NCI-H1105 treated with DMSO at 0.1 percent for 48 hours (cell line): ENCODE measurements around the gene DAPP1.
"Not testable (repeated sequence)": the region's sequence is repeated elsewhere in the genome, so short reads cannot be mapped to it uniquely, and the experiment has no call there.

Experiments
- DNase-seq: peaks from one replicate; lab custom pipeline; 2025; lab: John Stamatoyannopoulos, UW

DAPP1 gene

DNA sequence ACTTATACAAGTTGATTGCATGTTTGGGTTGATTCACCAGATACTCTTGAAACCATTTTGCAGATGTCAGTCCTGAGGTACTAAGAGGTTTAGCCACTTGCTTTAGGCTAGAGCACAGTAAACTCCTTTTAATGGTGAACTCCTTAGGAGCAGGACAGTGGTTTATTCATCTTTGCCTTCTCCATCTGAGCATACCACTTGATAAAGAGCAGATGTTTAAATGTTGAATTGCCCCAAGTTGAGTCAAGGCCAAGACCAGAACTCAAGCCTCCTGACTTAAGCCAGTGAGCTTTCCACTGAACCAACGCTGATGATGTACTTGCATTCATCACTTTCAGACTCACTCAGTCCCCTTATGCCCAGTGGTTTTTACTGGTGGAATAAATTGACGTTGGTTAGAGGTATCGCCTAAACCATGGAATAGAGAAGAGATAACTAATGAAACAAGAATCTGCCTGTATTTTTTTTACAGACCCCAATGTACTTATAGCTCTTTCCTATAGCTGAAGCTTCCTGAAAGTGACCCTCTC lies 7.5 kb downstream of the DAPP1 start:
- DNase-seq = no peak

DNA sequence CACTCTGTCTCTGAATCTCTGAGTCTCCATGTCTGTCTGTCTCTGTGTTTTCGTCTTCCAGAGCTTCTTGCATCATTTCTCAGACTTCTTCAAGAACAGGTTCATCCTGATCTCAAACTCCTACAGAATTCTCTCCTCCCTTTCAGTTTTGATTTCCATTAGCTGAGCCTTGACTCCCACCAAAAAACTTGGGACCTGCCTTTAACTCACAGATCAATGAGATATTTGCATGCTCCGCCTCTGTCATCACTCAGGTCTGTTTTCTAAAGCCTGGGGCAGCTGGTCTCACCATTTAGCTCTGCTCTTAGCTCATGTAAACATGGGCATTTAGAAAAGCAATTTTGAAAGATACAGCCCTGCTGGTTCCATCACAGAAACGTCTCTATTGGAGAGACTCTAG lies 8.6 kb downstream of the DAPP1 start:
- DNase-seq = no peak

DNA sequence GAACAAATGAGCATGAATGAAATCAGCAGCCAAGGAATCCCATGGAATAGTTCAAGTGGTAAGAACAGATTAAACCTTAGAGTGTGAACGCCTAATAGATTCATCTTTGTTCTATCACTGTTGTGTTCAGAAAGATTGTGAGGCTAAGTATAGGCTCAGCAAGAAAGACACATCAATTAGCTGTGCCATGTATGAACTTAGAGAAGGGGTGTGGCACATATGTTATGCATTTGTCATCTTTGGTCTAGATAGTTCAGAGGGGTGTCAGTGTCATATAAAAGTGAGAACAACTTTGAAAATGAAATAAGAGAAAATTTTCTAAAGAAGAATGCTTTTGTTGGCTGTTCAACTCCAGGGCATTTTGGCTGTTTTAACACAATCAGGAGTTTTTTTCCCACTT lies 9.4 kb downstream of the DAPP1 start:
- no peak for DNase-seq

DNA sequence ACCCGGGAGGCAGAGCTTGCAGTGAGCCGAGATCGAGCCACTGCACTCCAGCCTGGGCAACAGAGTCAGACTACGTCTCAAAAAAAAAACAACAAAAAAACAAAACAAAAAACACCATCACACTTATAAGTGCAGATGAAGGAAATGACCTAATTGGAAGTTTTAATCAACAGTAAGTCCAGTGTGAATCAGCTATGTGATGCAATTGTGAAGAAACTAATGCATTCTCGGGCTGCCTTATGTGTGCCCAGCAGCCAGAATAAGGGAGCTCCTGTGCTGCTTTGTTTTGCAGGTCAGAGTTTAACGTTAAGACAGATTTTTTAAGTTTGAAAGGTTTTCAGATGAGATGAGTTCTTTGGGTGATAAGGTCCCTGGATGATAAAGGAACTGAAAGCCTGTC lies 10.8 kb downstream of the DAPP1 start:
- no peak for DNase-seq

DNA sequence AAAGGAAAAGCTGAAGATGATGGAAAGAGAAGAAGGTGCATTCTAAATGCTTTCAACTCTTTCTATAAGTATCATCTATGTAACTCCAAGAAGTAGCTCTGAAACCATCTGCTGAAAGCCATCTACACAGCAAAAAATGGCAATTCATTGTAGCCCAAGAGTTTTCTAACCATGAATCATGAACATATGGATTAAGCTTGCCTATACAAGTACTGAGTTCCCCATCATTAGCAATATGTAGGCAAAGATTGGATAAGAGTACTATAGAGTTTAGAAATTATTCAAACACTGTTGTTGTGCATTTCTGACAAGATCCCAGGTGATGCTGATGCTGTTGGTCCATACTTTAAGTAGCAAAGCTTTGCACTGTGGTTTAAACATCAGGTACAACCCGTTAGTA lies 11.2 kb downstream of the DAPP1 start:
- no peak for DNase-seq

DNA sequence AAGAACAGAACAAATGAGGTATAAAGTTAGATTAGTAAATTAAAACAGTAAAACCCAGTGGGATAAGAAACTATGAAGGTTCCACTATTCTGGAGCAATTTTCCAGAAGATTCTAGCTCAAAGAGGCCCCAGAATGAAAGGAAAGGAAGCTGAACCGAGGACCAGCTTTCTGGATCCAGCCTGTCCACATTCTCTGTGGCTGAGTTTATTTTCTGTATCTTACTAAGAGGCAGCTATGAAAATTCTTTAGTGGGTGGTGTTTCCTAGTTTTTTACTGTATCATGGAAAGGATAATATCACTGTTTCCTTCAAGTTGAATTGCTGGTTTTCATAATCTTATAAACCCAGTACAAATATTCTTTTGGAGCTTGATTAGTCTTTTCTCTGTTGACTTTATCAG lies 11.8 kb downstream of the DAPP1 start:
- DNase-seq = no peak

DNA sequence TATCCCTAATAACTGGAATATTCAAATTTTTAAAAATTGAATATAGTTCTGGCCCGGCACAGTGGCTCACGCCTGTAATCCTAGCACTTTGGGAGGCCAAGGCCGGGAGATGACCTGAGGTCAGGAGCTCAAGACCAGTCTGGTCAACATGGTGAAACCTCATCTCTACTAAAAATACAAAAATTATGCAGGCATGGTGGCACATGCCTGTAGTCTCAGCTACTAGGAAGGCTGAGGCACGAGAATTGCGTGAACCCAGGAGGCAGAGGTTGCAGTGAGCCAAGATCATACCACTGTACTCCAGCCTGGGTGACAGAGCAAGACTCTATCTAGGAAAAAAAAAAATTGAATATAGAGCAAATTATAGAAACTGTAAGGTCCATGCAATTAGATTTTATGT lies 13.4 kb downstream of the DAPP1 start:
- DNase-seq = not testable (repeated sequence)

DNA sequence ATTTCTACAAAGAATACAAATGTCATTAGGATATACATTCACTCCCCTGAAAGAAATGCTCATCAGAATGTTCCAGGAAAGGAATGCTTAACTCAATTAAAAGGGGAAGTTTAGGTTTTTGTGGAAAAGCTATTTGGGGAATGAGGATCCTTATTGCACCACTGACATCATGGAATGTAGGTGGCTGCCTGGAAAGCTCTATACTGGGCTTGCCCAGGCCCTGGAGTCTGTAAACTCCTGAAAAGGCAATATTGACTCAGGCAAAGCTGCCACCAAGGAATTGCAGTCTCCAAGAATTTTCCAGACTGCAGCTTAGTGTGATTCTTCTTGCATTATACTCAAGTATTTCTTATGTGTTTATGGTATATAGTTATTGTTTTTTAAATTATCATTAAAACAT lies 15.7 kb downstream of the DAPP1 start:
- DNase-seq = no peak

DNA sequence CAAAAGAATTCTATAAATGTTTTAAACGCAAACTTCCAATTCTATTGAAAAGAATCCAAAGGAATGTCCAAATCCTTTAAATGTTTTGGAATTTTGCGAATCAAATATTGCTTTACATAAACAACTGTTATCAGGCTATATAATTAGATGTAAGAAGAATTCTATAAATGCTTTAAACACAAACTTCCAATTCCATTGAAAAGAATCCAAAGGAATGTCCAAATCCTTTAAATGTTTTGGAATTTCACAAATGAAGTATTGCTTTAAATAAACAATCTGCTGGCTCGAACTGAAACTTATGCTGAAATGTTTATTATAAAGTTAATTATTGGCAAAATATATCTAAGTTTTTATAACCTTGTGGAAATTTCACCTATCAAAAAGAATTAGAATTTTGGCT lies 16.1 kb downstream of the DAPP1 start:
- DNase-seq = no peak

DNA sequence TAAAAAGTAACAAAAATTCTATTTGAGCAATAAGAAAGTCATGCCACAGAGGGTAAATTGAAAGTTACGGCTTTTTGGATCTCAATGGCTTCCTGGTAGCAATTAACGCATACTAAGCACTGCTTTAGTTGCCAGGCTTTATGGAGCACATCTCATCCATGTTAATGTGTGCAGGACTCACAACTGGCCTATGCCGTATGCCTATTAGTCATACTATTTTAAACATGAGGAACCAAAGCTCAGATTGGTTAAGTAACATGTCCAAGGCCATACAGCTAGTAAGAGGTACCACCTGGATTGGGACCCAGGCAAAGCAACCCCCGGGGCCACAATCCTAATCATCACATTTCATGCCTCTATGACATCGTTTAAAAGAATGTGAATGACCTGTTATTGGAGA lies 17.1 kb downstream of the DAPP1 start:
- no peak for DNase-seq

DNA sequence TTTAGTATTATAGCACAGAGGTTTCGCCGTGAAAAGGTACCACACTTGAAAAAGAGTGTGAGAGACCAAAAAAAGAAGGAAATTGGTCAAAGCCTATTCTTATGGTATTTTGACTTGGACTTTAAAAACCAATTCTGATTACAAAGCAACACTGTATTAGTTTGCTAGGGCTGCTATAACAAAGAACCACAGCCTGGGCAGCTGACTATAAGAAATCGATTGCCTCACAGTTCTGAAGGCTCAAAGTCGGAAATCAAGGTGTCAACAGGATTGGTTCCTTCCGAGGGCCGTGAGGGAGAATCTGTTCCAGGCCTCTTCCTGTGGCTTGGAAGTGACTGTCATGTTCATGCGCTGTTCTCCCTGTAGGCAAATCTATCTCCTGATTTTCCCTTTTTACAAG lies 17.9 kb downstream of the DAPP1 start:
- DNase-seq = no peak

DNA sequence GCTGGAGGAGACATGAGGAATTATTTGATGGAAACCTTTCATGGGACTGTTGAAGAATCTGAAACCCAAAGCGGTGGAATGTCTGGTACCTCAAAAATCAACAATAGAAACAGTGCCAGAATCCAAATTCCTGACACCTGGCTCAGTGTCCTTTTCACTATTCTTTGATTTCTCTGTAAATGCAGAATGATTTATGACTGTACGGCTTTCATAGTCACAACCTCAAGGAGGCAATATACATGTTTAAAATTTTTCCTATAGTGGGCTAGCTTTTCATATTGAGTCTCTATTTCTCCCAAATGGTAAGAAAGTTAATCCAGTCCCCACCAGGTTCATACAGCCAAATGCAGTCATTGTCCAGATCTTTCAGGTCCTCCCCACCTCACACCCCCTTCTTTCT lies 19.3 kb downstream of the DAPP1 start:
- no peak for DNase-seq

DNA sequence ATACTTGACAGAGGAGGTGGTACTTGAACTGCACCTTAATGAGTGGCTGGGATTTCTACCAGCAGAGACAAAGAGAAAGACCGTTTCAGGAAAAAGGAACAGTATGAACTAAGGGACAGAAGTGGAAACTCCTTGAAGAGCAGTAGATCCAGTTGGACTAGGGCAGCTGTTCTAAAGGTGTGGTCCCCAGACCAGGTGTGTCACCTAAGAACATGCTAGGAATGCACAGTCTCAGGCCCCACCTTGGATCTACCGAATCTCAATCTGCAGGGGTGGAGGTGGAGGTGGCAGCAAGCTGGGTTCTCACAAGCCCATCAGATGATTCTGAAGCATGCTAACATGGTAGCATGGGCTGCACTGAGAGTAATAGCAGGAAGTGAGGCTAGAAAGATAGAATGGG lies 22.3 kb downstream of the DAPP1 start:
- DNase-seq = no peak

DNA sequence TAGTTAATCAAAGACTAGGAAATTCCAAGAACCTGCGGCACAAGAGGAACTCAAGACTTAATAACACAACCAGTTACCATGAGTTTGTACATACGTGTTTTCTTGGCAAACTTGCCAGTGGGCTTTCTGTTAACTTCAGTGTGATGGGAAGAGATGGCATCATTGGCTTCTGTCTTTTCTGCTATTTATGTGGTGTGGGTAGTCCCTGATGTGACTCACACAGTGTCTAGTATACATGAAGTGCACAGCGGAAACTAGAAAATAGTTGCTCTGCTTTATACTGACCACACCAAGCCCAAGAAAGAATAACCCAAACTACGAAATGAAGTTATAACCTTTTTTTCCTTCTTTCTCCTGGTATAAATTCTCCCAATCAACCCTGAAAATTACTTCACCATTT lies 24.5 kb downstream of the DAPP1 start:
- no peak for DNase-seq

DNA sequence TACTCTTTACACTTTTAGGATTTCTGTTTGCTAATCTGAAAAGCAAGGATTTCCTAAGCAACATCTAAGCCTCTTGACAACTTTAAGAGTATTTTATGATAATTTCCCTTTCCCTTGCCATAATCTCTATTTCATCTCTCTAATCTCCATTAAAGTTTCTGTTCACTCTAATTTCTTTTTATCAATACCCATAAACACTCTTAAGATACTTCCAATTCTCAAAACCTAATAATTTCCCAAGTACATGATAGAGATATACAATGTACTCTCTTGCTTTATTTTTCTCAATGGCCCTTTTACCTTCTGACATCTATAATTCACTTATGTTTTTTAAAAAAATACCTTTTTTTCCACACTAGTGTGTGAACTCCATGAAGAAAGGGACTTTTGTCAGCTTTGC lies 26.8 kb downstream of the DAPP1 start:
- no peak for DNase-seq

DNA sequence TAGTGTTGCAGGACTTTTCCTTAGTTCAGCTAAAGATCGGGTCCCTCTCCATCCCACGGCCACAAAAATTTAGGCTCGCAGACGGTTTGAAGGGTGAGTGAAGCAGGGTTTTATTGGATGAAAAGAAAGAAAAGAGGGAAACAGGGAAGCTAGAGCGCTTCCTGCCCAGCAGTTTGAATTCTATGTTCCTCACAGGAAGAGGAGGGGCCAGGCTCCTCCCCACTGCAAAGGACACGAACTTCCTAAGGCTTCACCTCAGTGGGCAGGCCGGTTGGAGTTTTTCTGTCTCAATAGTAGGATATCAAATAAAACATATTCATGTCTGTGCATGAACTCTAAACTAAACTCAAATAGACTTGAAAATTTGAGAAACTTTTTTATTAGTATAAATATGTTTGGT lies 27.4 kb downstream of the DAPP1 start:
- DNase-seq = no peak

DNA sequence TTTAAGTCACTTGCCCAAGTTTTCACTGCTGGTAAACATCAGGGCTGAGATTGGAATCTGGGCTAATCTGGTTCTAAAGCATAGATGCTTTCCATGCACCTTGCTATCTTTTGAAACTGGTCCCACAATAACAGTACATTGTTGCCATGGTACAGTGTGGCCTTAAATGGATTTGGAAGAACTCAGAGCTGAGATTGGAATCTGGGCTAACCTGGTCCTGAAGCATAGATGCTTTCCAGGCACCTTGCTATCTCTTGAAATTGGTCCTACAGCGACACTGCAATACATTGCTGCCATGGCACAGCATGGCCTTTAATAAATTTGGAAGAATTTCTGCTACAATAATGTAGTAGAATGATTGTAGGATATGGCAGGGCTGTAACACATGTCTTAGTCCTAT lies 28.6 kb downstream of the DAPP1 start:
- no peak for DNase-seq

DNA sequence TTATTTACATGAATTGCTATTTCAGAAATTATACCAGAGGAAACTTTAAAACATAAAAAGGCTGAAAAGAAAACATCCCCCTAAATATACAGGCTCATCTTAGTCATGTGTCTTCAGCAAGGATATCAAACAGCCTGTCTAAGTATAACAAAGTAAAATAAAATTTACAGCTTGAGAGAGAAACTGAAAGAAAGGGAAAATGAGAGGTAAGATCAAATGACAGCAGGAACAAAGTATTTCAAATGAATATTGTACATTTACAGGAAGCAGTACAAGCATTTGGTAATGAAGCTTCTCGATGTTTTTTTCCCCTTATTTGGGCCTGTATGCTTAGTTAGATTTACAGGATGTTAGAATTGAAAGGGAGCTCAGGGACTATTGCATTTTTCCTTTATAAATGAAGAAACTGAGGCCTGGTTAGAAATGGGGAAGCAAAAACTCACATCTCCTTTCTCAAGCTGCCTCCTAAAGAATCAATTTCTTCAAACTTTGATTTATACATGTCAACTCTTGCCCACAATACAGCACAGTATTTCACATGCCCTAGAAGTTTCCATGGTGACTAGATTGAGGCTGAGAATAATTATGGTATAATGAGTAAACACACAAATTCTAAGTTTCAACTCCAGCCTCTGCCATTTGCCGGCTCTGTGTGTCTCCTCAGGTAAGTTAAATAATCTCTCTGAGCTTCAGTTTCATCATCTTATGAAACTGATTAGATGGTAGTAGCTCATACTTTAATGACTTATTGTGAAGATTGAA lies 29.3 kb downstream of the DAPP1 start:
- DNase-seq = peak; percentile 2

DNA sequence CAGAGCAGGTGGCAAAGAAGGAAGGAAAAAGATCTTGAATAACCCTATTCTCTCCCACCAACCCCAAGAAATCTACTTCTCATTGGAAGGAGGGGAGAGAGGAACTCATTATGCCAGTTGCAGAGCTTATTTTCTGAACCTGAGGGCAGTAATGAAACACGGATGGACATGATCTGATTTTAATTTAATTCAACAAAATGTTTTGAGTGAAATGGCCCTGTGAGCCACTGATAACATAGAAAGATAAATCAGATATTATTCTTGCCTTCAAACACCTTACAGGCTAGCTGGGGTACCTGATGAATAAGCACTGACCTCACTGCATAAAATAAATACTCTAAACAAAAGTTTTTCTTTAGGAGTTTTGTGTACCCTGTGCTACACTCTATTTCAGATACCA lies 30.3 kb downstream of the DAPP1 start:
- no peak for DNase-seq

DNA sequence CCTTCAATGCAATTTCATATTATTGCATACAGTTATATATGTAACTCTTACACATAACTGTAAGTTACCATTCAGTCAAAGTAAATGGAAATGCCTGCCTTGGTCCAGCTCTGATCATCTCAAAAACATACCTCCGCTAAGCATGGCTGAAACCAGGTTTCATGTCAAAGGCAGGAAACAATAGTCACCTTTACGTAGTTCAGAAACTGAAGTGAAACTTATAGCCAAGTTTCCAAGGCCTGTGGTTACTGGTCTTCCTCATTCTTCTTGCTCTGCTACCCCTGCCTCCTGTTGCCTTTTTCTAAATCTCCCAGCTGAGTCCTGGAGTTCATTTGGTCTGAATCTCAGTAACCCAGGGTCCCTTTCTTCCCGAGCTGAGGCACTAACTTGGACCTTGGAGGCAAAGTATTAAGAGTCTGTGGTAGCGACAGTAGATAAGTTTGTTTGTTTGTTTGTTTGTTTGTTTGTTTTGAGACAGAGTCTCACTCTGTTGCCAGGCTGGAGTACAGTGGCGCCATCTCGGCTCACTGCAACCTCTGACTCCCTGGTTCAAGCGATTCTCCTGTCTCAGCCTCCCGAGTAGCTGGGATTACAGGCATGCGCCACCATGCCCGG lies 30.8 kb downstream of the DAPP1 start:
- no peak for DNase-seq

DNA sequence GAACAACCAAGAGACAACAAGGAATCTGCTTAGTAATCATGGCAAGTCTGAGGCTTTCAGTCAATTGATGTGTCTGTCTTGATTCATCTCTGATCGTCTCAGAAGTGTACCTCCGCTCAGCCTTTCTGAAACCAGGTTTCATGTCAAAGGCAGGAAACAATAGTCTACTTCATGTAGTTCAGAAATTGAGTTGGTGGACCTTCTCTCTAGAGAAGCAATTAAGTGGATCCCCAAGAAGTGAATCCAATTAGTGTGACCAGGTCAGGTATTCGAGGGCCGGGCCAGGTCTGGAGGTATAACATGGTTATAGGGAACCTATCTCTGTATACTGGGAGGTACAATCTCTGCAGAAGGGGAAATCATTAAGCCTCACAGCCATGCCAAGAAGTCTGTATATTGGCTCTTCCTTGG lies 32.0 kb downstream of the DAPP1 start:
- no peak for DNase-seq

DNA sequence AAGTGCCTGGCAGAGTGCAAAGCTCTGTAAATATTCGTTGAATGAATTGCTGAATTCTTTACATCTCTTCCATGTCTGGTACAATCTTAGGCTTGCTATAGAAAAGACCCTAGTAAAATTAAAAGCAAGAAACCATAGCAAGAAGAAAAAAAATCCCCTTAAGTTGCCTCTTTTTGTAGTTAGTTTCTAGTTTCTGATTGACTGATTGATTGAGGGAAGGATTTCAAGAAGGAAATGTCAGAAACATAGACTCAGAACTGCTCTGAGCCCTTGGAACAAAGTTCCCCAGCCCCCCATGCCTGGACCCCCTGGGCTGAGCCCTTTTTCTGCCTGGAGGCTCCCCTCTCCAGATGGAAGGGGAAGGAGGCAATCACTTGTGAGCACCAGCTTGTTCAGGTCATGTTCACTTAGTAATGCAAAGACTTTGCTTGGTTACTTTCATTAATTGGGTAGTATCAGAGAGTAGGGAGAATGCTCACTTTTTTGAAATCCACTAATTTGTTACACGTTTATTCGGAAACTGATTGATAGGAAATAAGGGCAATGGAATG lies 35.6 kb downstream of the DAPP1 start:
- DNase-seq = no peak

DNA sequence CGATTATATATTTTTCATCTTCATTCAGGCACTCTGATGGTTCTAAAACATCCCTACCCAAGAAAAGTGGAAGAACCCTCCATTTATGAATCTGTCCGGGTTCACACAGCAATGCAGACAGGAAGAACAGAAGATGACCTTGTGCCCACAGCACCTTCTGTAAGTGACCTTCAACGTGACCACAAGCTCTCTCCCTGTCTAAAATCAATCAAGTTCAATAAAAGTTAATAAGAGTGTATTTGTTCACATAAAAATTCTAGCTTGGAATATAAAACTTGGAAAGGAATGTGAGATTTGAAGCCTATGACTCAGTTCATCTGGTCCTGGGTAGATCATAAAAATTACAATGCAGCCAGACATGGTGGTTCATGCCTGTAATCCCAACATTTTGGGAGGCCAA lies 36.6 kb downstream of the DAPP1 start:
- DNase-seq = no peak

DNA sequence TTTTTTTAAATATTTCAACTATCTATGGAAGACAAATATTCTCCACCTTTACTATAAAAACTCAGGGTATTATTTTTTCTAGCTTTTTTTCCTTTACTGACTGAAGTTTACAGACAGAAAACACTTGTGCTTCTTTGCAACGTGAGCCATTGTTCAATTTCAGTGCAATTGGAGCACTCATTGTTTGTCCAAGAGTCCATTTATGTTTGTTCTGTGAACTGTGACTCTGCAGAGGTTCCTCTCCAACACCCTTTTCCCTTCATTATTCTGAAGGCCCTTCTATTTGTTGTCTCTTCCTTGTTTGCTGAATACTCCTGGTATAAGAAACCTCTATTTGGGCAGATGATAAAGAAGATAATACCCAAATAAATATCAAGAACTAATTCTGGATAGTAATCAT lies 37.4 kb downstream of the DAPP1 start:
- DNase-seq = no peak
